Measurements from ENCODE around the gene DNAH10. TPM values are rescaled to one million over a fixed set of nuclear protein-coding genes. Genes with fewer than 3 reads are reported as not detected.

The DNAH10 gene
- polyA plus RNA-seq, 2 of the 4 experiments (the other 2 are of a cell fraction) = 0.14 to 0.39 TPM

DNA sequence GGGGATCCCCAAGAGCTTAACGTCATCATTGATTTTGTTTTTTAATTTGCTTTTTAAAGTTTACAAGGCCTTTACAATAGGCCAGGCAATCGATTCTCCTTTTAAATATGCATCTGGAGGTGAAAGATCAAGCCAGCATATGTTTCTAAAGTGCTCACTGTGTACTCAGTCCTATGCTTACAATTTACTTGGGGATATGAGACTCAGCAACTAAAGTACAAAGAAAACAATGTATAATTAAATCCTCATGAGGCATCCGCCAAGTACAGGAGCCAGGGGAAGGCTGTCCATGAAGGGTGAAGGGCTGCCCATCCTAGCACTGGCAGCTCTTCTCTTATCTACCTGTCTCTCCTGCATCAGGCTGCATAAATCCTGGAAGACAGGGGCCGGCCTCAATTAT, 198.8 kb downstream of the DNAH10 start (continued):
- TF ChIP-seq, protein P1, sequence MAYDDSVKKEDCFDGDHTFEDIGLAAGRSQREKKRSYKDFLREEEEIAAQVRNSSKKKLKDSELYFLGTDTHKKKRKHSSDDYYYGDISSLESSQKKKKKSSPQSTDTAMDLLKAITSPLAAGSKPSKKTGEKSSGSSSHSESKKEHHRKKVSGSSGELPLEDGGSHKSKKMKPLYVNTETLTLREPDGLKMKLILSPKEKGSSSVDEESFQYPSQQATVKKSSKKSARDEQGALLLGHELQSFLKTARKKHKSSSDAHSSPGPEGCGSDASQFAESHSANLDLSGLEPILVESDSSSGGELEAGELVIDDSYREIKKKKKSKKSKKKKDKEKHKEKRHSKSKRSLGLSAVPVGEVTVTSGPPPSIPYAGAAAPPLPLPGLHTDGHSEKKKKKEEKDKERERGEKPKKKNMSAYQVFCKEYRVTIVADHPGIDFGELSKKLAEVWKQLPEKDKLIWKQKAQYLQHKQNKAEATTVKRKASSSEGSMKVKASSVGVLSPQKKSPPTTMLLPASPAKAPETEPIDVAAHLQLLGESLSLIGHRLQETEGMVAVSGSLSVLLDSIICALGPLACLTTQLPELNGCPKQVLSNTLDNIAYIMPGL (CRISPR knock-in tag; IDR thresholded peaks at IDR 0.05; ENCODE audit: borderline replicate concordance) = no peak
- no peak for TF ChIP-seq HOXA7 (CRISPR knock-in tag; IDR thresholded peaks at IDR 0.05)
- TF ChIP-seq RFX5 (IDR thresholded peaks at IDR 0.05) = no peak
- TF ChIP-seq MAFK (IDR thresholded peaks at IDR 0.05; ENCODE audit: partially characterized antibody) = no peak
- TF ChIP-seq, protein P2, sequence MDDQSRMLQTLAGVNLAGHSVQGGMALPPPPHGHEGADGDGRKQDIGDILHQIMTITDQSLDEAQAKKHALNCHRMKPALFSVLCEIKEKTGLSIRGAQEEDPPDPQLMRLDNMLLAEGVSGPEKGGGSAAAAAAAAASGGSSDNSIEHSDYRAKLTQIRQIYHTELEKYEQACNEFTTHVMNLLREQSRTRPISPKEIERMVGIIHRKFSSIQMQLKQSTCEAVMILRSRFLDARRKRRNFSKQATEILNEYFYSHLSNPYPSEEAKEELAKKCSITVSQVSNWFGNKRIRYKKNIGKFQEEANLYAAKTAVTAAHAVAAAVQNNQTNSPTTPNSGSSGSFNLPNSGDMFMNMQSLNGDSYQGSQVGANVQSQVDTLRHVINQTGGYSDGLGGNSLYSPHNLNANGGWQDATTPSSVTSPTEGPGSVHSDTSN (IDR thresholded peaks at IDR 0.05) = no peak
- no peak for TF ChIP-seq ZFP36 (IDR thresholded peaks at IDR 0.05; ENCODE audit: borderline replicate concordance, partially characterized antibody)

DNA sequence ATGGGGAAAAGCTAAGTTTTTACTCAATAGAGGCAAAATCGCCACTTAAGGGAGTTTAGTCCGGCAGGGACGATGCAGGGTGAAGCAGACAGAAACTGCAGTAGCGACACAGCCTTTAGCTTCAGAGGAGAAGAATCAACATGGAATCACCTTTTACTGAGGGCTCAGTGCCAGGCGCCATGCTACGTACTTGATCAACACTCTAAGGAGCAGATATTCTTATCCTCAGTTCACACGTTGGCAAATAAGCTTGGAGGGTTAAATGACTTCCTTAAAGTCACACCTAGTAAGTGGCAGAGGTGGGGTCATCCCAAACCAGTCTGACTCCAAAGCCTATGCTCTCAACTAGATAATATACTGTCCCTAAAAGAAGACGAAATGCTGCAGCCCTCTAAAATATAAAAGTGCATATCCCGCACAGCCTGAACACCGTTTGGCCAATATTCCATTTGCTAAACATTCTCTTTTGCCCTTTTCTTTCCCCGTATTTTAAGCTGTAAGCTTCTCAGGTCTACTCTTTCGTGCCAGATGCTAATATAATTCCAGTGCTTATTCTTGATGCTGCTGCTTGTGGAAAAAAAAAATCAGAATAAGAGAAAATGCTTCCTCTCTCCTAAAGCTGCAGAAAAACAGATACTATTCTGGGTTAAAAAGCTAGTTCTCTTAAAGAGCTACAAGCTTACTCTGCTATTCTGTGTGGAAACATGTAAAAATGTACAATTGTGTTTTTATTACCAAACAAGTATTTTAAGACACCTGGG, 199.7 kb downstream of the DNAH10 start:
- no peak for FAIRE-seq
- no peak for DNase-seq (ENCODE audit: low read depth in 1 of 2, low spot score in 1 of 2)
- Histone ChIP-seq H3K27ac (no peak overlapping the region), H3K4me2 (no peak overlapping the region), H3K9me3 (no peaks in the 10 kb centered on the region), H3K4me3 (no peak overlapping the region), H3K4me1 (no peaks in the 10 kb centered on the region)
- ChIA-PET POLR2A (interaction anchor here (0.7 kb wide), 1 partner anchor 11 kb away, joined by 3 read pairs; the partner anchor contains the start of genes CCDC92 and ZNF664), CTCF (no interaction called here)
- no peak for TF ChIP-seq TFCP2L1 (CRISPR knock-in tag; IDR thresholded peaks at IDR 0.05)
- TF ChIP-seq, protein P3, sequence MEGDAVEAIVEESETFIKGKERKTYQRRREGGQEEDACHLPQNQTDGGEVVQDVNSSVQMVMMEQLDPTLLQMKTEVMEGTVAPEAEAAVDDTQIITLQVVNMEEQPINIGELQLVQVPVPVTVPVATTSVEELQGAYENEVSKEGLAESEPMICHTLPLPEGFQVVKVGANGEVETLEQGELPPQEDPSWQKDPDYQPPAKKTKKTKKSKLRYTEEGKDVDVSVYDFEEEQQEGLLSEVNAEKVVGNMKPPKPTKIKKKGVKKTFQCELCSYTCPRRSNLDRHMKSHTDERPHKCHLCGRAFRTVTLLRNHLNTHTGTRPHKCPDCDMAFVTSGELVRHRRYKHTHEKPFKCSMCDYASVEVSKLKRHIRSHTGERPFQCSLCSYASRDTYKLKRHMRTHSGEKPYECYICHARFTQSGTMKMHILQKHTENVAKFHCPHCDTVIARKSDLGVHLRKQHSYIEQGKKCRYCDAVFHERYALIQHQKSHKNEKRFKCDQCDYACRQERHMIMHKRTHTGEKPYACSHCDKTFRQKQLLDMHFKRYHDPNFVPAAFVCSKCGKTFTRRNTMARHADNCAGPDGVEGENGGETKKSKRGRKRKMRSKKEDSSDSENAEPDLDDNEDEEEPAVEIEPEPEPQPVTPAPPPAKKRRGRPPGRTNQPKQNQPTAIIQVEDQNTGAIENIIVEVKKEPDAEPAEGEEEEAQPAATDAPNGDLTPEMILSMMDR (IDR thresholded peaks at IDR 0.05) = no peak
- TF ChIP-seq NFE2L2 (conservative IDR thresholded peaks at IDR 0.05; ENCODE audit: low read length) = no peak
- no peak for TF ChIP-seq MAZ (IDR thresholded peaks at IDR 0.05; ENCODE audit: borderline replicate concordance, low read depth, low read length)
- no peak for TF ChIP-seq PHF8 (IDR thresholded peaks at IDR 0.05; ENCODE audit: borderline replicate concordance, low read depth)
- no peak for TF ChIP-seq EHF (CRISPR knock-in tag; IDR thresholded peaks at IDR 0.05)
- TF ChIP-seq CBX2 (IDR thresholded peaks at IDR 0.05; ENCODE audit: borderline replicate concordance, low read depth) = no peak
- TF ChIP-seq FOSB (CRISPR knock-in tag; IDR thresholded peaks at IDR 0.05) = no peak
- TF ChIP-seq, protein P1 (CRISPR knock-in tag; IDR thresholded peaks at IDR 0.05; ENCODE audit: borderline replicate concordance) = no peak
- TF ChIP-seq FOXS1 (CRISPR knock-in tag; IDR thresholded peaks at IDR 0.05) = no peak
- TF ChIP-seq KDM5A (IDR thresholded peaks at IDR 0.05) = no peak
- 83% methylated on average over 12 of the region's 12 CpGs for whole genome bisulfite sequencing (ENCODE audit: missing lambda C conversion rate)
- no peak for ATAC-seq

DNA sequence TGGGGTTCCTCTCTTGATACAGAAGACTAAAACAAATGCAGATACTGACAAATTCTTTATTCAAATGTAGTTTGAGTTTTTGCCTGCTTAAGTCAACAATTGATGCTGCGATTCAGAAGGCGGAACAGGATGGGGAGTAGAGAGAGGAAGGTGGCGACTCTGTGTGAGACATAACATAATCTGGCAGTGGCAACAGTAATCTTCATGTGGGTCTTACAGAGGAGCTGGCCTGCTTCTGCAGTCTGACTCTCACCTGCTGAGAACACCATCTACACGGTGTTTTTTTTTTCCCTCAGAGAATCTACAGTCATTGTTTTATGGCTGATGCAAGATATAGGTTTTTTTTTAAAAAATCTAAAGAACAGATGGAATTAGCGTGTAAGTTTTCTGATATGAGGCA, 200.4 kb downstream of the DNAH10 start:
- Histone ChIP-seq H3K4me2 (no peak overlapping the region), H3K4me3 (no peak overlapping the region), H3K9me3 (no peaks in the 10 kb centered on the region), H3K4me1 (no peaks in the 10 kb centered on the region), H3K27ac (no peak overlapping the region)
- WGBS (ENCODE audit: missing lambda C conversion rate) = 80% methylated on average over 5 of the region's 5 CpGs
- ATAC-seq = no peak
- DNase-seq (ENCODE audit: low read depth in 1 of 2, low spot score in 1 of 2) = no peak
- ChIA-PET POLR2A (interaction anchor here (1.3 kb wide), 1 partner anchor 10 kb away, joined by 5 read pairs; the partner anchor contains the start of genes CCDC92 and ZNF664), CTCF (no interaction called here)
- no peak for FAIRE-seq
- no peak for TF ChIP-seq CBX8 (IDR thresholded peaks at IDR 0.05)
- TF ChIP-seq RFX5 (IDR thresholded peaks at IDR 0.05) = no peak
- TF ChIP-seq MAZ (IDR thresholded peaks at IDR 0.05; ENCODE audit: borderline replicate concordance, low read depth, low read length) = no peak
- TF ChIP-seq, protein P4, sequence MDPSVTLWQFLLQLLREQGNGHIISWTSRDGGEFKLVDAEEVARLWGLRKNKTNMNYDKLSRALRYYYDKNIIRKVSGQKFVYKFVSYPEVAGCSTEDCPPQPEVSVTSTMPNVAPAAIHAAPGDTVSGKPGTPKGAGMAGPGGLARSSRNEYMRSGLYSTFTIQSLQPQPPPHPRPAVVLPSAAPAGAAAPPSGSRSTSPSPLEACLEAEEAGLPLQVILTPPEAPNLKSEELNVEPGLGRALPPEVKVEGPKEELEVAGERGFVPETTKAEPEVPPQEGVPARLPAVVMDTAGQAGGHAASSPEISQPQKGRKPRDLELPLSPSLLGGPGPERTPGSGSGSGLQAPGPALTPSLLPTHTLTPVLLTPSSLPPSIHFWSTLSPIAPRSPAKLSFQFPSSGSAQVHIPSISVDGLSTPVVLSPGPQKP (IDR thresholded peaks at IDR 0.05; ENCODE audit: low read depth, low read length) = no peak
- no peak for TF ChIP-seq RNF2 (IDR thresholded peaks at IDR 0.05; ENCODE audit: borderline replicate concordance, low read depth)
- TF ChIP-seq, protein P5, sequence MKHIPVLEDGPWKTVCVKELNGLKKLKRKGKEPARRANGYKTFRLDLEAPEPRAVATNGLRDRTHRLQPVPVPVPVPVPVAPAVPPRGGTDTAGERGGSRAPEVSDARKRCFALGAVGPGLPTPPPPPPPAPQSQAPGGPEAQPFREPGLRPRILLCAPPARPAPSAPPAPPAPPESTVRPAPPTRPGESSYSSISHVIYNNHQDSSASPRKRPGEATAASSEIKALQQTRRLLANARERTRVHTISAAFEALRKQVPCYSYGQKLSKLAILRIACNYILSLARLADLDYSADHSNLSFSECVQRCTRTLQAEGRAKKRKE (CRISPR knock-in tag; IDR thresholded peaks at IDR 0.05; ENCODE audit: low read depth) = no peak
- TF ChIP-seq ZC3H11A (IDR thresholded peaks at IDR 0.05) = no peak
- TF ChIP-seq, protein P6, sequence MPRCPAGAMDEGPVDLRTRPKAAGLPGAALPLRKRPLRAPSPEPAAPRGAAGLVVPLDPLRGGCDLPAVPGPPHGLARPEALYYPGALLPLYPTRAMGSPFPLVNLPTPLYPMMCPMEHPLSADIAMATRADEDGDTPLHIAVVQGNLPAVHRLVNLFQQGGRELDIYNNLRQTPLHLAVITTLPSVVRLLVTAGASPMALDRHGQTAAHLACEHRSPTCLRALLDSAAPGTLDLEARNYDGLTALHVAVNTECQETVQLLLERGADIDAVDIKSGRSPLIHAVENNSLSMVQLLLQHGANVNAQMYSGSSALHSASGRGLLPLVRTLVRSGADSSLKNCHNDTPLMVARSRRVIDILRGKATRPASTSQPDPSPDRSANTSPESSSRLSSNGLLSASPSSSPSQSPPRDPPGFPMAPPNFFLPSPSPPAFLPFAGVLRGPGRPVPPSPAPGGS (IDR thresholded peaks at IDR 0.05) = no peak
